ENCODE measurements around the gene PHYHIPL.

The PHYHIPL gene

GRCh38 chr10:59225211-59225610 lies 48.8 kb downstream of the PHYHIPL start:
- H3K9ac ChIP-seq (ENCODE audit: low read length), result no peak overlapping the region
- H3K27me3 ChIP-seq (ENCODE audit: insufficient read depth, low read length, poor library complexity), result no peaks in the 10 kb centered on the region
- no peak overlapping the region for H3K56ac ChIP-seq (ENCODE audit: low read length)
- no peak overlapping the region for H3K4ac ChIP-seq (ENCODE audit: low read depth, low read length)
- no peaks in the 10 kb centered on the region for H3K4me1 ChIP-seq (ENCODE audit: control insufficient read depth, low read depth, low read length)
- no peaks in the 10 kb centered on the region for H3K79me2 ChIP-seq (ENCODE audit: control insufficient read depth, insufficient read depth, low read length)
- DNase-seq, result no peak
- no peaks in the 10 kb centered on the region for H3K36me3 ChIP-seq (ENCODE audit: control insufficient read depth, insufficient read depth, low read length)
- H2AK5ac ChIP-seq (ENCODE audit: low read length), result no peak overlapping the region
- H2BK120ac ChIP-seq (ENCODE audit: low read depth, low read length), result no peak overlapping the region
- no peak overlapping the region for H2BK15ac ChIP-seq (replicated peaks; ENCODE audit: low read depth)
- no peak overlapping the region for H4K5ac ChIP-seq (ENCODE audit: low read length)
- H4K8ac ChIP-seq (ENCODE audit: low read depth, low read length), result no peak overlapping the region
- H3K79me1 ChIP-seq (ENCODE audit: low read length), result no peaks in the 10 kb centered on the region
- H3K27ac ChIP-seq (ENCODE audit: low read depth, low read length), result no peak overlapping the region
- H3K4me3 ChIP-seq (ENCODE audit: low read length), result no peak overlapping the region
- no peak overlapping the region for H3K4me2 ChIP-seq (ENCODE audit: low read length)
- no peak overlapping the region for H3K23ac ChIP-seq (ENCODE audit: low read length)
- H2BK5ac ChIP-seq (ENCODE audit: low read length), result no peak overlapping the region
- no peak overlapping the region for H3K18ac ChIP-seq (ENCODE audit: low read length)

- H4K8ac ChIP-seq (ENCODE audit: low read depth, low read length), result no peak overlapping the region
- H3K23ac ChIP-seq (ENCODE audit: low read length), result no peak overlapping the region
- no peaks in the 10 kb centered on the region for H3K4me1 ChIP-seq (ENCODE audit: control insufficient read depth, low read depth, low read length)
- WGBS (ENCODE audit: extremely low coverage, insufficient coverage, low lambda C conversion rate), result no CpG with 5 or more reads among the region's 3 CpGs
- no peaks in the 10 kb centered on the region for H3K79me1 ChIP-seq (ENCODE audit: low read length)
- H4K5ac ChIP-seq (ENCODE audit: low read length), result no peak overlapping the region
- no peak overlapping the region for H2BK5ac ChIP-seq (ENCODE audit: low read length)
- H3K9ac ChIP-seq (ENCODE audit: low read length), result no peak overlapping the region
- H3K4ac ChIP-seq (ENCODE audit: low read depth, low read length), result no peak overlapping the region
- no peak overlapping the region for H2BK120ac ChIP-seq (ENCODE audit: low read depth, low read length)
- H3K18ac ChIP-seq (ENCODE audit: low read length), result no peak overlapping the region
- DNase-seq, result peak; percentile 27
- no peak overlapping the region for H3K4me2 ChIP-seq (ENCODE audit: low read length)
- H3K27ac ChIP-seq (ENCODE audit: low read depth, low read length), result no peak overlapping the region
- H3K4me3 ChIP-seq (ENCODE audit: low read length), result no peak overlapping the region
- no peak overlapping the region for H2AK5ac ChIP-seq (ENCODE audit: low read length)
- H3K79me2 ChIP-seq (ENCODE audit: control insufficient read depth, insufficient read depth, low read length), result no peaks in the 10 kb centered on the region
- H3K27me3 ChIP-seq (ENCODE audit: insufficient read depth, low read length, poor library complexity), result no peaks in the 10 kb centered on the region
- H3K36me3 ChIP-seq (ENCODE audit: control insufficient read depth, insufficient read depth, low read length), result no peaks in the 10 kb centered on the region
- no peak overlapping the region for H3K56ac ChIP-seq (ENCODE audit: low read length)
- H2BK15ac ChIP-seq (replicated peaks; ENCODE audit: low read depth), result no peak overlapping the region
These were observed 50.8 kb downstream of the PHYHIPL start for GRCh38 chr10:59227136-59227673.

GRCh38 chr10:59229441-59229840 lies 53.0 kb downstream of the PHYHIPL start:
- H3K79me1 ChIP-seq (ENCODE audit: low read length), result no peaks in the 10 kb centered on the region
- no peak for DNase-seq
- no peaks in the 10 kb centered on the region for H3K79me2 ChIP-seq (ENCODE audit: control insufficient read depth, insufficient read depth, low read length)
- H3K4ac ChIP-seq (ENCODE audit: low read depth, low read length), result no peak overlapping the region
- no peaks in the 10 kb centered on the region for H3K27me3 ChIP-seq (ENCODE audit: insufficient read depth, low read length, poor library complexity)
- H3K56ac ChIP-seq (ENCODE audit: low read length), result no peak overlapping the region
- H4K5ac ChIP-seq (ENCODE audit: low read length), result no peak overlapping the region
- no peak overlapping the region for H2BK5ac ChIP-seq (ENCODE audit: low read length)
- no peak overlapping the region for H3K4me2 ChIP-seq (ENCODE audit: low read length)
- no peak overlapping the region for H2BK15ac ChIP-seq (replicated peaks; ENCODE audit: low read depth)
- H3K4me3 ChIP-seq (ENCODE audit: low read length), result no peak overlapping the region
- H3K9ac ChIP-seq (ENCODE audit: low read length), result no peak overlapping the region
- no peak overlapping the region for H3K23ac ChIP-seq (ENCODE audit: low read length)
- H2BK120ac ChIP-seq (ENCODE audit: low read depth, low read length), result no peak overlapping the region
- no peaks in the 10 kb centered on the region for H3K36me3 ChIP-seq (ENCODE audit: control insufficient read depth, insufficient read depth, low read length)
- H2AK5ac ChIP-seq (ENCODE audit: low read length), result no peak overlapping the region
- H4K8ac ChIP-seq (ENCODE audit: low read depth, low read length), result no peak overlapping the region
- no peak overlapping the region for H3K18ac ChIP-seq (ENCODE audit: low read length)
- WGBS (ENCODE audit: extremely low coverage, insufficient coverage, low lambda C conversion rate), result 100% methylated on average over 1 of the region's 4 CpGs
- H3K4me1 ChIP-seq (ENCODE audit: control insufficient read depth, low read depth, low read length), result no peaks in the 10 kb centered on the region
- no peak overlapping the region for H3K27ac ChIP-seq (ENCODE audit: low read depth, low read length)

- Histone ChIP-seq H3K18ac (ENCODE audit: low read length) (no peak overlapping the region), H3K79me2 (ENCODE audit: control insufficient read depth, insufficient read depth, low read length) (no peaks in the 10 kb centered on the region), H2AK5ac (ENCODE audit: low read length) (no peak overlapping the region), H3K56ac (ENCODE audit: low read length) (no peak overlapping the region), H3K4me3 (ENCODE audit: low read length) (no peak overlapping the region), H3K23ac (ENCODE audit: low read length) (no peak overlapping the region), H4K8ac (ENCODE audit: low read depth, low read length) (no peak overlapping the region), H3K79me1 (ENCODE audit: low read length) (no peaks in the 10 kb centered on the region), H3K4me1 (ENCODE audit: control insufficient read depth, low read depth, low read length) (no peaks in the 10 kb centered on the region), H3K27me3 (ENCODE audit: insufficient read depth, low read length, poor library complexity) (no peaks in the 10 kb centered on the region), H2BK5ac (ENCODE audit: low read length) (no peak overlapping the region), H2BK15ac (replicated peaks; ENCODE audit: low read depth) (no peak overlapping the region), H3K27ac (ENCODE audit: low read depth, low read length) (no peak overlapping the region), H2BK120ac (ENCODE audit: low read depth, low read length) (no peak overlapping the region), H3K4ac (ENCODE audit: low read depth, low read length) (no peak overlapping the region), H3K36me3 (ENCODE audit: control insufficient read depth, insufficient read depth, low read length) (no peaks in the 10 kb centered on the region), H4K5ac (ENCODE audit: low read length) (no peak overlapping the region), H3K4me2 (ENCODE audit: low read length) (no peak overlapping the region), H3K9ac (ENCODE audit: low read length) (no peak overlapping the region)
- no CpG with 5 or more reads among the region's 3 CpGs for WGBS (ENCODE audit: extremely low coverage, insufficient coverage, low lambda C conversion rate)
- no peak for DNase-seq
These were observed 57.8 kb downstream of the PHYHIPL start for GRCh38 chr10:59234194-59234593.

GRCh38 chr10:59234816-59235429 lies 58.5 kb downstream of the PHYHIPL start:
- Histone ChIP-seq H3K4ac (ENCODE audit: low read depth, low read length) (no peak overlapping the region), H3K9ac (ENCODE audit: low read length) (no peak overlapping the region), H3K36me3 (ENCODE audit: control insufficient read depth, insufficient read depth, low read length) (no peaks in the 10 kb centered on the region), H3K27ac (ENCODE audit: low read depth, low read length) (no peak overlapping the region), H2AK5ac (ENCODE audit: low read length) (no peak overlapping the region), H3K79me2 (ENCODE audit: control insufficient read depth, insufficient read depth, low read length) (no peaks in the 10 kb centered on the region), H2BK120ac (ENCODE audit: low read depth, low read length) (no peak overlapping the region), H3K79me1 (ENCODE audit: low read length) (no peaks in the 10 kb centered on the region), H3K4me1 (ENCODE audit: control insufficient read depth, low read depth, low read length) (no peaks in the 10 kb centered on the region), H4K5ac (ENCODE audit: low read length) (no peak overlapping the region), H3K27me3 (ENCODE audit: insufficient read depth, low read length, poor library complexity) (no peaks in the 10 kb centered on the region), H2BK5ac (ENCODE audit: low read length) (no peak overlapping the region), H3K4me2 (ENCODE audit: low read length) (no peak overlapping the region), H2BK15ac (replicated peaks; ENCODE audit: low read depth) (no peak overlapping the region), H3K23ac (ENCODE audit: low read length) (no peak overlapping the region), H3K18ac (ENCODE audit: low read length) (no peak overlapping the region), H3K56ac (ENCODE audit: low read length) (no peak overlapping the region), H3K4me3 (ENCODE audit: low read length) (no peak overlapping the region), H4K8ac (ENCODE audit: low read depth, low read length) (no peak overlapping the region)
- peak; percentile 31 for DNase-seq

- H4K5ac ChIP-seq (ENCODE audit: low read length), result no peak overlapping the region
- no CpG with 5 or more reads among the region's 4 CpGs for WGBS (ENCODE audit: extremely low coverage, insufficient coverage, low lambda C conversion rate)
These were observed 59.7 kb downstream of the PHYHIPL start for GRCh38 chr10:59236064-59236697.

More at GRCh38 chr10:59236064-59236697, 59.7 kb downstream of the PHYHIPL start:
- H3K9ac ChIP-seq (ENCODE audit: low read length), result no peak overlapping the region
- H3K36me3 ChIP-seq (ENCODE audit: control insufficient read depth, insufficient read depth, low read length), result no peaks in the 10 kb centered on the region
- H3K18ac ChIP-seq (ENCODE audit: low read length), result no peak overlapping the region
- H3K27me3 ChIP-seq (ENCODE audit: insufficient read depth, low read length, poor library complexity), result no peaks in the 10 kb centered on the region
- no peak overlapping the region for H2BK120ac ChIP-seq (ENCODE audit: low read depth, low read length)
- H3K4ac ChIP-seq (ENCODE audit: low read depth, low read length), result no peak overlapping the region
- no peak overlapping the region for H2BK5ac ChIP-seq (ENCODE audit: low read length)
- DNase-seq, result no peak
- no peak overlapping the region for H3K27ac ChIP-seq (ENCODE audit: low read depth, low read length)
- no peaks in the 10 kb centered on the region for H3K79me1 ChIP-seq (ENCODE audit: low read length)
- no peaks in the 10 kb centered on the region for H3K4me1 ChIP-seq (ENCODE audit: control insufficient read depth, low read depth, low read length)
- H3K23ac ChIP-seq (ENCODE audit: low read length), result no peak overlapping the region
- no peak overlapping the region for H2BK15ac ChIP-seq (replicated peaks; ENCODE audit: low read depth)
- no peak overlapping the region for H4K8ac ChIP-seq (ENCODE audit: low read depth, low read length)
- no peak overlapping the region for H3K4me2 ChIP-seq (ENCODE audit: low read length)
- no peak overlapping the region for H3K56ac ChIP-seq (ENCODE audit: low read length)
- no peak overlapping the region for H2AK5ac ChIP-seq (ENCODE audit: low read length)
- no peaks in the 10 kb centered on the region for H3K79me2 ChIP-seq (ENCODE audit: control insufficient read depth, insufficient read depth, low read length)
- no peak overlapping the region for H3K4me3 ChIP-seq (ENCODE audit: low read length)

Measured in mesendoderm (in vitro differentiated cells).